RWPE2 (cell line): ENCODE data around the gene CASP14.

Experiments used
- ATAC-seq: fragments of 200-7000 bp; cut with Tn5 transposase; 3 replicates; pipeline ENCODE4 v1.9.1; 2021; ENCODE audit warnings: low read depth
- DNase-seq: peaks from one replicate; pipeline ENCODE4 v3.0.0-alpha.2; 2020; ENCODE audit warnings: low spot score
- H3K27ac ChIP-seq: fragments of 450-650 bp; 2 replicates; pipeline ENCODE4 v1.5.1; 2017; ENCODE audit warnings: mild to moderate bottlenecking; ENCODE audit not compliant: poor library complexity, severe bottlenecking
- H3K27me3 ChIP-seq: fragments of 250-450 bp; sonication (Bioruptor Pico); 2 replicates; pipeline ENCODE4 v1.5.1; 2021; ENCODE audit warnings: mild to moderate bottlenecking, moderate library complexity; ENCODE audit not compliant: insufficient read depth, poor library complexity, severe bottlenecking
- H3K36me3 ChIP-seq: fragments of 250-450 bp; sonication (Bioruptor Pico); 2 replicates; pipeline ENCODE4 v1.5.1; 2020; ENCODE audit warnings: low read depth, mild to moderate bottlenecking, moderate library complexity
- H3K4me1 ChIP-seq: fragments of 250-450 bp; sonication (Bioruptor Pico); 2 replicates; pipeline ENCODE4 v1.5.1; 2021; ENCODE audit warnings: mild to moderate bottlenecking, moderate library complexity; ENCODE audit not compliant: insufficient read depth, poor library complexity, severe bottlenecking
- H3K4me3 ChIP-seq: fragments of 250-450 bp; sonication (Bioruptor Pico); 2 replicates; pipeline ENCODE4 v1.5.1; 2021; ENCODE audit warnings: mild to moderate bottlenecking, moderate library complexity; ENCODE audit not compliant: severe bottlenecking
- H3K9me3 ChIP-seq: fragments of 250-450 bp; sonication (Bioruptor Pico); 2 replicates; pipeline ENCODE4 v1.5.1; 2021; ENCODE audit warnings: mild to moderate bottlenecking, moderate library complexity; ENCODE audit not compliant: severe bottlenecking
- TF ChIP-seq, protein P1 (sequence below): fragments of 450-650 bp; IDR thresholded peaks from one replicate; pipeline ENCODE4 v1.5.1; 2017; ENCODE audit warnings: mild to moderate bottlenecking, moderate library complexity; ENCODE audit not compliant: poor library complexity, severe bottlenecking

CASP14 gene

DNA sequence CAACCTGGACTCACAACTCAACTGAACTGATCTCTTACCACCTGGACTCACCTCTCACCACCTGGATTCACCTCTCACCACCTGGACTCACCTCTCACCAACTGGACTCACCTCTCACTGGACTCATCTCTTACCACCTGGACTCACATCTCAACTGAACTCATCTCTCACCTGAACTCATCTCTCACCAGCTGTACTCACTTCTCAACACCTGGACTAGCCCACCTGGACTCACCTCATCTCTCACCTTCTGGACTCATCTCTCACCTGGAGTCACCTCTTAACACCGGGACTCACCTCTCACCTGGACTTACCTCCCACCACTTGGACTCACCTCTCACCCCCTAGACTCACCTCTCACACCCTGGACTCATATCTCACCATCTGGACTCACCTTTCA, 7.3 kb upstream of the CASP14 start:
- TF ChIP-seq, protein P1, sequence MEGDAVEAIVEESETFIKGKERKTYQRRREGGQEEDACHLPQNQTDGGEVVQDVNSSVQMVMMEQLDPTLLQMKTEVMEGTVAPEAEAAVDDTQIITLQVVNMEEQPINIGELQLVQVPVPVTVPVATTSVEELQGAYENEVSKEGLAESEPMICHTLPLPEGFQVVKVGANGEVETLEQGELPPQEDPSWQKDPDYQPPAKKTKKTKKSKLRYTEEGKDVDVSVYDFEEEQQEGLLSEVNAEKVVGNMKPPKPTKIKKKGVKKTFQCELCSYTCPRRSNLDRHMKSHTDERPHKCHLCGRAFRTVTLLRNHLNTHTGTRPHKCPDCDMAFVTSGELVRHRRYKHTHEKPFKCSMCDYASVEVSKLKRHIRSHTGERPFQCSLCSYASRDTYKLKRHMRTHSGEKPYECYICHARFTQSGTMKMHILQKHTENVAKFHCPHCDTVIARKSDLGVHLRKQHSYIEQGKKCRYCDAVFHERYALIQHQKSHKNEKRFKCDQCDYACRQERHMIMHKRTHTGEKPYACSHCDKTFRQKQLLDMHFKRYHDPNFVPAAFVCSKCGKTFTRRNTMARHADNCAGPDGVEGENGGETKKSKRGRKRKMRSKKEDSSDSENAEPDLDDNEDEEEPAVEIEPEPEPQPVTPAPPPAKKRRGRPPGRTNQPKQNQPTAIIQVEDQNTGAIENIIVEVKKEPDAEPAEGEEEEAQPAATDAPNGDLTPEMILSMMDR = no peak
- no peak for ATAC-seq
- Histone ChIP-seq H3K27ac (no peak overlapping the region), H3K4me3 (no peak overlapping the region), H3K9me3 (no peaks in the 10 kb centered on the region), H3K36me3 (no peaks in the 10 kb centered on the region), H3K27me3 (no peaks in the 10 kb centered on the region), H3K4me1 (peaks cover 12% of the 10 kb centered on the region)
- DNase-seq = no peak

DNA sequence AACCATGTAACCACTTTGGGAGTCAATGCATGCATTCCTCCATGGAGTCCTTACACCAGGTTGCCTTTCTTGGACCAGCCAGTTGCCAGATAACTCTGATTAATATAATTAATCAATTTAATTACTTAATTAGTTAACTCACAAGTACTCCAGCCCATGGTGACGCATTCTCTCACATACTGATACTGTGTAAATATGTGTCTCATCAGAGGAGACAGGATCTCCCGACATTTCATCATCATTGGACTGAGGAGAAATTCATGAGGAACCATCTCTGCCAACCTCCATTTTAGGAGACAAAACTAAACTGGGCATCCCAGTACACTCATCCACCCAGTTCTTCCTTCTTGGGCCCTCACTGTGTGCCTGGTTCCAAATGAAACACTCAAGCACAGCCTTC, 6.5 kb upstream of the CASP14 start:
- DNase-seq = no peak
- no peak overlapping the region for H3K4me3 ChIP-seq

DNA sequence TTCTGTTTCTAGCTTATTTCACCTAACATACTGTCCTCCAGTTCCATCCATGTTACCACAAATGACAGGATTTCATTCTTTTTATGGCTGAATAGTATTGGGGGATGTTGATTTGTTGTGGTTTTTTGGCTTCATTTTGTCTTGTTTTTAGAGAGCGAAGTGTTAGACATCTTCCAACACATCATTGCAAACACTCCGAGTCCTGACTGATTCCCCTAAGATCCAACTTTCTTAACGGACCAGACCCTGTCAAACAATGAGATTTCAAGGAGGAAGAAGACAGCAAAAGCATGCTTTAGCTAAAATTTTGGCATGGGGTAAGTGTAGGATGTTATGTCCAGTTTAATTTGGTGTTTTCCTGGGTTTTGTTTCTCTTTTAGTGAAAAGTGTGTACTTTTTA, 3.8 kb upstream of the CASP14 start:
- H3K36me3 ChIP-seq = no peaks in the 10 kb centered on the region
- no peak overlapping the region for H3K27ac ChIP-seq
- DNase-seq = no peak
- H3K9me3 ChIP-seq = no peaks in the 10 kb centered on the region
- TF ChIP-seq, protein P1 = no peak
- ATAC-seq = no peak
- no peaks in the 10 kb centered on the region for H3K27me3 ChIP-seq
- no peaks in the 10 kb centered on the region for H3K4me1 ChIP-seq
- no peak overlapping the region for H3K4me3 ChIP-seq

More for the DNA sequence above, 6.5 kb upstream of the CASP14 start:
- TF ChIP-seq, protein P1 = no peak
- no peaks in the 10 kb centered on the region for H3K36me3 ChIP-seq
- H3K27ac ChIP-seq = no peak overlapping the region
- ATAC-seq = no peak
- no peaks in the 10 kb centered on the region for H3K27me3 ChIP-seq
- H3K4me1 ChIP-seq = peaks cover 8% of the 10 kb centered on the region
- no peaks in the 10 kb centered on the region for H3K9me3 ChIP-seq

DNA sequence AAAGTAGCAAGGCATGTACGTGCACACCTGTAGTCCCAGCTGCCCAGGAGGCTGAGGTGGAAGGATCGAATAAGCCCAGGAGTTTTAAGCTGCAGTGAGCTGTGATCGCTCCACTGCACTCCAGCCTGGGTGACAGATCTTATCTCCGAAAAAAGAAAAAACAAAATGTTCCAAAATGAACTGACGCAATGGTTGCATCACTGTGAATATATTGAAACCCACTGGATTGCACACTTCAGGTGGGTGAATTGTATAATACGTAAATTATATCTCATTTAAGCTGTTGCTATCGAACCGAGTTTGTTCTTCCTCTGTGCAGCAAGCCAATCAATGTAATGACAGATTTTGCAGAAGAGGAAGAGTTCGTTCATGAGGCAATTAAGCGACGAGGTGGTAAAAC, 1.6 kb upstream of the CASP14 start:
- H3K36me3 ChIP-seq = no peaks in the 10 kb centered on the region
- ATAC-seq = no peak
- H3K4me3 ChIP-seq = no peak overlapping the region
- H3K4me1 ChIP-seq = no peaks in the 10 kb centered on the region
- DNase-seq = no peak
- H3K9me3 ChIP-seq = no peaks in the 10 kb centered on the region
- TF ChIP-seq, protein P1 = no peak
- no peaks in the 10 kb centered on the region for H3K27me3 ChIP-seq
- H3K27ac ChIP-seq = no peak overlapping the region

DNA sequence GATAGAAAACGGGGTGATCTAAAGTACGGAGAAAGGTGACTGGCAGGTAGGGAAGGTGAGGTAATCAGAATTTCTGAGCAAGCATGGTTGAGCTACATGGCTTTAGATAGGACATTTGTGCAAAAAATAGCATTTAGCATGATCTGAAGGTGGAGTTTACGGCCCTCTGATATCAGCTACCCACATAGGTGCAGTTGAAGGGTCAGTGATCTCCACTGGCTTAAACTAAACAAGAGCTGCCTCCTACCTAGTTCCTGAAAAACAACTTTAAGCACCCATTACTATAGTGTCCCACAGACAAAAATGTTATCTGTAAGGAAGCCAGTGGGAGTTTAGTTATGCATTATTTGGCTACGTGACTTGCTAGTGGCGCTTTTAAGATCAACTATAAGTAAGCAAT, 1.2 kb upstream of the CASP14 start:
- H3K27ac ChIP-seq = no peak overlapping the region
- no peaks in the 10 kb centered on the region for H3K36me3 ChIP-seq
- no peaks in the 10 kb centered on the region for H3K9me3 ChIP-seq
- no peaks in the 10 kb centered on the region for H3K4me1 ChIP-seq
- H3K27me3 ChIP-seq = no peaks in the 10 kb centered on the region
- H3K4me3 ChIP-seq = no peak overlapping the region
- DNase-seq (no peak), ATAC-seq (no peak)
- TF ChIP-seq, protein P1 = no peak
